Stimulated activated CD8-positive, alpha-beta memory T cell treated with anti-CD3 and anti-CD28 coated beads, Interleukin-2, amount 100 ng/mL, for 1 hour (primary cell): ENCODE results near the gene DDIT4.
"Not testable (repeated sequence)": the region's sequence is repeated elsewhere in the genome, so short reads cannot be mapped to it uniquely, and the experiment has no call there.

Experiments used
- DNase-seq, 2 donors: peaks; one replicate each; pipeline ENCODE4 v3.0.0-alpha.2; 2020; ENCODE audit warnings: low read depth in 2 of 2

DDIT4 gene

GRCh38 chr10:72267381-72267780 is 6.3 kb upstream of the DDIT4 start:
- no peak for DNase-seq

DNA sequence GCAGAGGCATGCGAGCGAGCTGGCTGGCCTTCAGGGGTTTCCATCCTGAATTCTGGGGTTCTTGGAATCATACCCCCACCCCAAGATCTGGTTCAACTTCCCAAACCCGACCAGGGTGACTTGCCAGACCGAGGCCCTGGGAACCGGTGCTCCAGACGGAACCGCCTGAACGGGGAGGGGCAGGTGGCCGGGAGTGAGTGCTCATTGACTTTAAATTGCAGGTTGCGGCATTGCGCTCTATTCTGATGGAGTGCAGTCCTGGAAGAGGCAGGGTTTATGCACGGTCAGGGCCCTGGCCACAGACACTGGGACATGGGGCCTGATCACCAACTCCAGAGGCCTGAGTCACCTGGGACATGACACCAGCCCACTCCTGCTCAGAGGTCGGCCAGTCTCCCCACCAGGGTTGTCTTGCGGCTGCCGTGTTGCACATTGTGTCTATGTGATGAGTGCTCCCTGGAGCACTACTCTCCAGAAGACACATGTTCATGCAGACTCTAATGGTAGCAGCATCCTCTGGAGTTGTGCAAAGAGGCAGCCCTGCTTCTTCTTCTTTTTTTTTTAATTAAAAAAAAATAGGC is 5.8 kb upstream of the DDIT4 start:
- DNase-seq, result no peak

DNA sequence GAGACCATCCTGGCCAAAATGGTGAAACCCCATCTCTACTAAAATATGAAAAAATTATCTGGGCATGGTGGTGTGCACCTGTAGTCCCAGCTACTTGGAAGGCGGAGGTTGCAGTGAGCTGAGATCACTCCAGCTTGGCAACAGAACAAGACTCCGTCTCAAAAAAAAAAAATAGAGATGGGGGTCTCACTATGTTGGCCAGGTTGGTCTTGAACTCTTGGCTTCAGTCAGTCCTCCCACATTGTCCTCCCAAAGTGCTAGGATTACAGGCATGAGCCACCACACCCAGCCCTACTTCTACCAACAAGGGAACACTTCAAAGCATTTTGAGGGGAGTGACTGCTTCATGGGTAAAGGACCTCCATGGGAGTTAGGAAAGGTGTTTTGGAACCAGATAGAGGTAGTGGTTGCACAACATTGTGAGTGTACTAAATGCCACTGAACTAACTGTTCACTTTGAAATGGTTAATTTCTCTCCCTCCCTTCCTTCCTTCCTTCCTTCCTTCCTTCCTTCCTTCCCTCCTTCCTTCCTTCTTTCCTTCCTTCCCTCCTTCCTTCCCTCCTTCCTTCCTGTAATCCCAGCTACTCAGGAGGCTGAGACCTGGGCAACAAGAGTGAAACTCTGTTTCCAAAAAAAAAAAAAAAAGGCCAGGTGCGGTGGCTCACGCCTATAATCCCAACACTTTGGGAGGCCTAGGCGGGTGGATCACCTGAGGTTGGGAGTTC is 5.1 kb upstream of the DDIT4 start:
- DNase-seq, result not testable (repeated sequence)

DNA sequence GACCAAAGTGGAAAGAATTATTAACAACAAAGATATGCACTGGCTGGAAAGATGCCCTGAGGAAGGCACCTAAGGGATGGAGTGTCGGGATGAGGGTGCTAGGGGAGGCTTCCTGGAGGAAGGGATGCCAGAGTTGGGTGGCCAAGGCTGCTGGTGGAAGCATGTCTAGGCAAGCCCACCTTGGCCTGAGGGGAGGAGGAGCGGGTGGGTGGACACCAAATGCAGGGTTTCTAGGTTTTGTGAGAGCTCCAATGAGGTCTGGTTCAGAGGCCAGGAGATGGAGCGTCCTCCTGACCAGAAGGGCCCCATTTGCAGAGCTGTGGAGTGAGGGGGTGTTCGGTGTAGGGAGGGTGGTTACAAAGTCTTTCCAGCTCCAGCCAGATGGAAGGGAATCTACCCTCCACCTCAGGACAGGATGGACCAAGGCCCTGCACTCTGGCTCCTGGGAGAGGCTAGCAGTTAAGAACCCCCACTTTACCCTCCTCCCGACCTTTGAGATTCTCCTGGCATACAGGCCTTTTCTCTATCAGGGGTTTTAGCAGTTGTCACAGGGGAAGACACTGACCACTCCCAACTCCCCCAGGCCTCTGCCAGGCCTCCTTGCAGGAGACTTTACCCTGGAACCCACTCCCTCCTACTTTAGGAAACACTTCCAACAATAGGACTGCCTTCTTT is 3.0 kb upstream of the DDIT4 start:
- no peak for DNase-seq

DNA sequence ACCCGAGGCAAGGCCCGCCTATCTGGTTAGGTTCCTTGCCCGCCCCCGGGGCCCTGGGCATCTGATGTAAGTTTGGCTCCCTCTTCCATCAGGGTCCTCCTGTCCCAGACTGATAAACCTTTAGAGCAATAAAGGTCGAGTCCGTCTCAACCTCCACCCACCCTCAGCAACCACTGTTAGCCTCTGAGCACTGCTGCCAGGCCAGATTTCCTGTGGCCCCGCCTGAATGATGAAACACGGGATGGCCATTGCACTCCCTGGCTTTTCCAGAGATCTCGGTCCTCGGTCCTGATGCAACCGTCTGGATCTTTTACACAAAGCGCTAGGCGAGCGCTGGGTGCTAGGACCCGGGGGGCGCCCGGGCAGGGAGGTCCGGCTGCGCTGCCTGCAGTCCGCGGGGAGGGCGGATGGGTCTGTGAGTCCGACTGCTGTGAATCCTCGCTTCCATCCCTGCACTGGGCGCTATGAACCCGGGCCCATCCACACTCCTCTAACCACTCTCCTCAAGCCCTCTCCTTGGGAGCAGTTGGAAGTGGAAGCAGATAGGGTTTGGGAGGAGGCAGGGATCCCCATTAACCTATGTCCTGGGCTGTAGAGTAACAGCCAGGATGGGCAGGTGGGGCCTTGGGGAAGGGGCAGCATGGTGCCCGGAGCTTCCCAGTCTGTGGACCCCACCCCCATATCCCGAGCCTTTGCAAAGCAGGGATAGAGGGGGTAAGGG is 875 bp upstream of the DDIT4 start:
- DNase-seq, result no peak

DNA sequence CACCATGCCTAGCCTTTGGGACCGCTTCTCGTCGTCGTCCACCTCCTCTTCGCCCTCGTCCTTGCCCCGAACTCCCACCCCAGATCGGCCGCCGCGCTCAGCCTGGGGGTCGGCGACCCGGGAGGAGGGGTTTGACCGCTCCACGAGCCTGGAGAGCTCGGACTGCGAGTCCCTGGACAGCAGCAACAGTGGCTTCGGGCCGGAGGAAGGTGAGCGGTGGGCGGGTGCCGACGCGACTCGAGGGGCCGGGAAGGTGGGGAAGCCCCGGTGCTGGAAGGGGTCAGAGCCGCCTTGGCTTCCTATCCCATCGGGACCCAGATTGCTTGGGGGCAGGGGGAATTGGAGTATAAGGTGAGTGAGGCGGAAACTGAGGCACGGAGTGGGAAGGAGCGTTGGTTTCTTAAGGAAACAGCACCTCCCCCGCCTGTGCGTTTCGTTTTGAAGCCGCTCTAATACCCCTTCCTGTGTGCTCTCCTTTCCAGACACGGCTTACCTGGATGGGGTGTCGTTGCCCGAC is 547 bp downstream of the DDIT4 start:
- no peak for DNase-seq

DNA sequence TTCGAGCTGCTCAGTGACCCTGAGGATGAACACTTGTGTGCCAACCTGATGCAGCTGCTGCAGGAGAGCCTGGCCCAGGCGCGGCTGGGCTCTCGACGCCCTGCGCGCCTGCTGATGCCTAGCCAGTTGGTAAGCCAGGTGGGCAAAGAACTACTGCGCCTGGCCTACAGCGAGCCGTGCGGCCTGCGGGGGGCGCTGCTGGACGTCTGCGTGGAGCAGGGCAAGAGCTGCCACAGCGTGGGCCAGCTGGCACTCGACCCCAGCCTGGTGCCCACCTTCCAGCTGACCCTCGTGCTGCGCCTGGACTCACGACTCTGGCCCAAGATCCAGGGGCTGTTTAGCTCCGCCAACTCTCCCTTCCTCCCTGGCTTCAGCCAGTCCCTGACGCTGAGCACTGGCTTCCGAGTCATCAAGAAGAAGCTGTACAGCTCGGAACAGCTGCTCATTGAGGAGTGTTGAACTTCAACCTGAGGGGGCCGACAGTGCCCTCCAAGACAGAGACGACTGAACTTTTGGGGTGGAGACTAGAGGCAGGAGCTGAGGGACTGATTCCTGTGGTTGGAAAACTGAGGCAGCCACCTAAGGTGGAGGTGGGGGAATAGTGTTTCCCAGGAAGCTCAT is 1.1 kb downstream of the DDIT4 start:
- DNase-seq, result peak in 1 of 2 donors; percentile 45

DNA sequence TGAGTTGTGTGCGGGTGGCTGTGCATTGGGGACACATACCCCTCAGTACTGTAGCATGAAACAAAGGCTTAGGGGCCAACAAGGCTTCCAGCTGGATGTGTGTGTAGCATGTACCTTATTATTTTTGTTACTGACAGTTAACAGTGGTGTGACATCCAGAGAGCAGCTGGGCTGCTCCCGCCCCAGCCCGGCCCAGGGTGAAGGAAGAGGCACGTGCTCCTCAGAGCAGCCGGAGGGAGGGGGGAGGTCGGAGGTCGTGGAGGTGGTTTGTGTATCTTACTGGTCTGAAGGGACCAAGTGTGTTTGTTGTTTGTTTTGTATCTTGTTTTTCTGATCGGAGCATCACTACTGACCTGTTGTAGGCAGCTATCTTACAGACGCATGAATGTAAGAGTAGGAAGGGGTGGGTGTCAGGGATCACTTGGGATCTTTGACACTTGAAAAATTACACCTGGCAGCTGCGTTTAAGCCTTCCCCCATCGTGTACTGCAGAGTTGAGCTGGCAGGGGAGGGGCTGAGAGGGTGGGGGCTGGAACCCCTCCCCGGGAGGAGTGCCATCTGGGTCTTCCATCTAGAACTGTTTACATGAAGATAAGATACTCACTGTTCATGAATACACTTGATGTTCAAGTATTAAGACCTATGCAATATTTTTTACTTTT is 1.8 kb downstream of the DDIT4 start:
- no peak for DNase-seq

GRCh38 chr10:72276013-72276387 is 2.3 kb downstream of the DDIT4 start:
- DNase-seq, result no peak

DNA sequence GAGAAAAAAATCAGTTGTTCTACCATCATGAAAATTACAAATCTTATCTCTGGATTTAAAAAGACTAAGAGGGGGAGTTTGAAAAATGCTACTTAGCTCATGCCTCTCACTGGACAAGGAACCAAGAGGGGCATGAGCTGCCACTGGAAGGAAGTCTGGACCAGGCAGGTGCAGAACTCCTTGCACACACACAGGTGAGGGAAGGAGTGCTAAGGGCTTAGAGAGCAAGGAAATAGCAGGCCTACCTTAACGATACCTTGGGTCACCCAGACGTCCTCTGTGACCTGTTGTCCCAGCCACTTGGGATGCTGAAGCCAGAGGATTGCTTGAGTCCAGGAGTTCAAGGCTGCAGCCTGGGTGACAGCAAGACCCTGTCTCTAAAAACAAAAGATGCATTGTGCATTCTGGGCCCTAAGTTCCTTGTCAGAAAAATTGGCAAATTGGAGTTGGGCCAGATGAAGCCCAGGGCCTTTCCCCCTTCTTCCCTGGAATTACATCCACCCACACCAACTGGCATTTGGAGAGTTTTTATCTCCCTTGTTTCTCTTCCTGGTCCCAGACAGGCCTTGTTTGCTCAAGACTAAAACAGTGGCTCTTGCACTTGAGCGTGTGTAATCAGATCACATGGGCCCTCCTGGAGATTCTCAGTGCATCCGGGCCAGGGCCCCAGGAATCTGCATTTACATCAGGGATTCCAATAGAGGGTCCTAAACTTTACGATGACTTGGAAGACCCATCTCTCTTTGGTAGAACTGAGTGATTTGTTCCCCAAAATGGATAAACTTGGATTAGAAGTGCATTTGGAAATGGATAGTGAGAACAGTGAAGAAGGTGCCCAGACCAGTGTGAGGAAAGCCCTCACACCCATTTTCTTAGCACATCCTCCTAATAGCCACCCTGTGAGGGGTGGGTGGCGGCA is 3.0 kb downstream of the DDIT4 start:
- no peak for DNase-seq

DNA sequence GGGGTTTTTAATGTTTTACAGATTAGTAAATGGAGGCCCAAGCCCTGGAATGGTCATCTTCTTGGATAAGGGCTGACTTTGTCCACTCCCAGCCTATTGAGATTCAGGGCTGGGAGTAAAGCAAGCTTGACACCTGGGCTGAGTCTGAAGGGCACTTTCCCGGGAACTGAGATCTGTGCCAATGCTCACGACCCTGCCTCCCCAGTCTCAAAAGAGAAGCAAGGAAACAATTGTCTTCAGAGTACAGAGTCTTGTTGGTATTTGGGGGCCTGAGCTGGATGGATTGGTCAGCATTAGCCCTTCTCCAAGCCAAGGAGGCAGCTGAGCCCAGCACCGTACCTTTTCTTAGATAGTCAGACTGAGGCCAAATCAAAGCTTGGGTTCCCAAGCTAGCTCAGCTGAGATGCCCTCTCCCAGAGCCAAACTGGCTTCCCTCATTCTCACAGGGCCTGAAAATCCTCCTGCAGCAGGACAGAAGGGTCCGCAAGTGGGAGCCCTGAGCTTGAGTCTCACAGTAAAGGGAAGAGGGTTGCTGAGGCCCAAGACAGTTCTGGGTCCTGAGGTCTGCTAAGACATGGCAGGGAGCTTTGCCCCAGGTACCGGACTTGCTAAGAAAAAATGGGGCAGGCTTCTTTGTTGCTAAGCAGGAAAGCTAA is 3.7 kb downstream of the DDIT4 start:
- no peak for DNase-seq

DNA sequence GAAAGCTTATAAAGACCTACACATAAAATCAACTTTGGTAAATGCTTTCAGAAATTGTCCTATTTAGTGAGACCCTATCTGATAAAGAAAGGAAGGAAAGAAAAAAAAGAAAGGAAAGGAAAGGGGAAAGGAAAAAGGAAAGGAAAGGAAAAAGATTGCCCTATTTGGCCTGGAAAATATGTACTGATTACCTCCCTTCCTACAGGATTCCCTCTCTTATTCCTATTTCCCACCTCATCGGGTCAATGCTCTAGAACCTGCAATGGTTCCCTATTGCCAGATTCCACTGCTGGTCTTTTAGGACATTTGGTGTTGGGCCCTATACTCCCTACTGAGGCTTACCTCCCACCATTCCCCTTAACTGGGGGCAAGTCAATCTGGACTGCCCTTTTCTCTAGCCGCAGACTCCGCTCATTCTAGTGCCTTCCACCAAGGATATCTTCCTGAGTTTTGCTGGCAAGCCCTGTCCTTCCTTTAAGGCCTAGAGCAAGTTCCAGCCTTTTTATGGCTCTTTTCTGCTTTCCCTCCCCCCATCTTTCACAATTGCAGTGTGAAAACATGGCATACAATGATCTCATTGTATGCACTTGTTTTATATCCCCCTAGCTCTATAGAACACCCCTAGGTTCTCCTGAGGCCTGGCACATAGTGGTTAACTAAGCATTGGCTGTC is 4.4 kb downstream of the DDIT4 start:
- DNase-seq, result no peak

GRCh38 chr10:72278668-72279393 is 5.1 kb downstream of the DDIT4 start:
- no peak for DNase-seq

DNA sequence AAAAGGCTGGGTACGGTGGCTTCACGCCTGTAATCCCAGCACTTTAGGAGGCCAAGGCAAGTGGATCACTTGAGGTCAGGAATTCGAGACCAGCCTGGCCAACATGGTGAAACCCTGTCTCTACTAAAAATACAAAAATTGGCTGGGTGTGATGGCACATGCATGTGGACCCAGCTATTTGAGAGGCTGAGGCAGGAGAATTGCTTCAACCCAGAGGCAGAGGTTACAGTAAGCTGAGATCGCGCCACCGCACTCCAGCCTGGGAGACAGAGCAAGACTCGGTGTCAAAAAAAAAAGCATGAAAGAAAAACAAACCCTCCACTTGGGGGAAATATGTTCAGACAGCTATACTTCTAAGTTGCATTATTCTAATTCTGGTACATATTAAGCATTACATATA is 5.9 kb downstream of the DDIT4 start:
- DNase-seq, result not testable (repeated sequence)

- DNase-seq, result no peak
Observed at GRCh38 chr10:72283131-72283530, 9.4 kb downstream of the DDIT4 start.

- DNase-seq, result no peak
Observed at GRCh38 chr10:72285972-72286521, 12.3 kb downstream of the DDIT4 start.

GRCh38 chr10:72291019-72291532 is 17.4 kb downstream of the DDIT4 start:
- no peak for DNase-seq

DNA sequence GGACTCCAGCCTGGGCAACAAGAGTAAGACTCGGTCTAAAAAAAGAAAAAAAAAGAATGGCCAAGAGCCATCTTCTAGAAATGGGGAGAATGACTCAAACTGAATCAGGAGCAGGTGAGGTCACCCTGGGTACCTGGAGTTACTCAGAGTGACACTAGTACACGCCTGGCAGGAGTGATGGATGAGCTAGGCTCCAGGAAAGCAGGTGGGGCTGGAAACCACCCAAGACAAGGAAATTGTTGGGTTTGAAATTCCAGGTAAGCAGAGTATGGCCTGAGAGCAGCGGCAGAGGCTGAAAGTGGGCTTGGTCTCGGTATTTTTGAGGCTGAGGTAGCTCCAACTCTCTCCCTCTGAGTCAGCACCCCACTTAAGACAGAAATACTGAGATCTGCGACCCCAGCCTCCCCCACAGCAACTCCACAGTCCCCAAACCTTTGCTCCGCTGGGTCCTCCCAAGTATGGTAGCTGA is 18.5 kb downstream of the DDIT4 start:
- DNase-seq, result no peak
